Endodermal cell (in vitro differentiated cells): ENCODE data around the gene FBXO22. TPM values are rescaled to one million over a fixed set of nuclear protein-coding genes. Genes with fewer than 3 reads are reported as not detected.
"Not testable (repeated sequence)": the region's sequence is repeated elsewhere in the genome, so short reads cannot be mapped to it uniquely, and the experiment has no call there.

Experiments used
- DNase-seq: peaks from one replicate; pipeline ENCODE4 v3.0.0-alpha.2; 2017
- H3K27ac ChIP-seq: 2 replicates; pipeline ENCODE4 v1.5.1; 2013; ENCODE audit warnings: mild to moderate bottlenecking, low read depth, low read length, moderate library complexity
- H3K27me3 ChIP-seq: 2 replicates; pipeline ENCODE4 v1.6.1; 2013; ENCODE audit warnings: mild to moderate bottlenecking, low read length, moderate library complexity; ENCODE audit not compliant: insufficient read depth, control insufficient read depth, poor library complexity, severe bottlenecking
- H3K36me3 ChIP-seq: 2 replicates; pipeline ENCODE4 v1.7.0; 2013; ENCODE audit warnings: mild to moderate bottlenecking, low read length, moderate library complexity; ENCODE audit not compliant: control insufficient read depth, insufficient read depth
- H3K4me1 ChIP-seq: one replicate; pipeline ENCODE4 v1.7.0; 2013; ENCODE audit warnings: low read length; ENCODE audit not compliant: control insufficient read depth, insufficient read depth
- H3K4me3 ChIP-seq: 2 replicates; pipeline ENCODE4 v1.5.1; 2013; ENCODE audit warnings: mild to moderate bottlenecking, low read length, moderate library complexity
- H3K9ac ChIP-seq: 2 replicates; pipeline ENCODE4 v1.6.1; 2013; ENCODE audit warnings: mild to moderate bottlenecking, low read length, moderate library complexity; ENCODE audit not compliant: poor library complexity, severe bottlenecking; ENCODE audit errors: extremely low read depth
- H3K9me3 ChIP-seq: 2 replicates; pipeline ENCODE4 v1.6.1; 2013; ENCODE audit warnings: mild to moderate bottlenecking, low read length, moderate library complexity; ENCODE audit not compliant: control insufficient read depth
- H3K27ac Mint-ChIP-seq: 2 replicates; pipeline ENCODE4 v1.8.0; 2020; ENCODE audit warnings: mixed read lengths
- H3K27me3 Mint-ChIP-seq: 2 replicates; pipeline ENCODE4 v1.8.0; 2021; ENCODE audit warnings: mild to moderate bottlenecking, mixed read lengths; ENCODE audit not compliant: insufficient read depth
- H3K36me3 Mint-ChIP-seq: 2 replicates; pipeline ENCODE4 v1.8.0; 2020; ENCODE audit warnings: low read depth, mixed read lengths
- H3K4me1 Mint-ChIP-seq: 2 replicates; pipeline ENCODE4 v1.8.0; 2020; ENCODE audit warnings: mixed read lengths
- H3K4me3 Mint-ChIP-seq: 2 replicates; pipeline ENCODE4 v1.8.0; 2020; ENCODE audit warnings: mild to moderate bottlenecking, moderate library complexity, mixed read lengths
- H3K9me3 Mint-ChIP-seq: 2 replicates; pipeline ENCODE4 v1.8.0; 2020; ENCODE audit warnings: mild to moderate bottlenecking, mixed read lengths
- CTCF ChIP-seq: fragments of 200-600 bp; sonication (generic); conservative IDR thresholded peaks from 2 replicates; pipeline ENCODE4 v1.5.0; 2021; ENCODE audit warnings: antibody characterized with exemption, mild to moderate bottlenecking
- WGBS, 2 experiments: methylation state at CpG; one replicate each; pipeline versions ENCODE4 v1.1.5 to v1.1.7; 2013; ENCODE audit warnings: missing lambda C conversion rate in 2 of 2, mixed read lengths in 1 of 2; ENCODE audit not compliant: insufficient coverage in 1 of 2, insufficient read length in 1 of 2; 5-methylcytosine and 5-hydroxymethylcytosine counted together
- total RNA-seq, 2 donors: library from RNA; stranded (reverse); fragmentation: NEBNext Ultra II Directional in 1 of 2; extraction: Animal tissue kit (Norgen Biotek cat#: 25700) in 1 of 2; gene quantifications; 2 replicates in 1 of 2; 3 replicates in 1 of 2; pipeline ENCODE4 v1.2.1, GENCODE V29; 2021

Gene FBXO22
- total RNA-seq, 2 donors from 2014 or later = 47.6 to 48.1 TPM

GRCh38 chr15:75869446-75869845 is 34.2 kb upstream of the FBXO22 start:
- Mint-ChIP-seq H3K27ac (no peak overlapping the region), H3K9me3 (no peaks in the 10 kb centered on the region), H3K27me3 (no peaks in the 10 kb centered on the region), H3K4me3 (no peak overlapping the region), H3K4me1 (peaks cover 36% of the 10 kb centered on the region), H3K36me3 (peaks cover 49% of the 10 kb centered on the region)
- Histone ChIP-seq H3K9ac (no peak overlapping the region), H3K4me3 (no peak overlapping the region), H3K36me3 (peaks cover 63% of the 10 kb centered on the region), H3K9me3 (peaks cover 6% of the 10 kb centered on the region), H3K27me3 (no peaks in the 10 kb centered on the region), H3K4me1 (no peaks in the 10 kb centered on the region), H3K27ac (no peak overlapping the region)
- no peak for TF ChIP-seq CTCF
- DNase-seq = no peak

GRCh38 chr15:75871589-75871988 is 32.1 kb upstream of the FBXO22 start:
- not testable (repeated sequence) for H3K4me1 ChIP-seq

GRCh38 chr15:75872403-75872990 is 31.2 kb upstream of the FBXO22 start:
- DNase-seq = no peak
- Histone ChIP-seq H3K9me3 (peaks cover 6% of the 10 kb centered on the region), H3K9ac (no peak overlapping the region), H3K36me3 (peaks cover 76% of the 10 kb centered on the region), H3K4me3 (no peak overlapping the region), H3K4me1 (no peaks in the 10 kb centered on the region), H3K27ac (no peak overlapping the region), H3K27me3 (no peaks in the 10 kb centered on the region)
- no peak for TF ChIP-seq CTCF
- no peak overlapping the region for H3K4me3 Mint-ChIP-seq
- peaks cover 60% of the 10 kb centered on the region for H3K36me3 Mint-ChIP-seq
- WGBS, 2 experiments = 91% methylated on average over 3 of the region's 4 CpGs; no CpG with 5 or more reads in 1 of the 2 experiments
- no peaks in the 10 kb centered on the region for H3K27me3 Mint-ChIP-seq
- peak overlapping the region; percentile 52 for H3K27ac Mint-ChIP-seq
- H3K9me3 Mint-ChIP-seq = no peaks in the 10 kb centered on the region
- peaks cover 23% of the 10 kb centered on the region for H3K4me1 Mint-ChIP-seq

More at GRCh38 chr15:75871589-75871988, 32.1 kb upstream of the FBXO22 start:
- not testable (repeated sequence) for H3K27me3 Mint-ChIP-seq, H3K4me3 ChIP-seq, H3K27ac ChIP-seq, H3K9me3 Mint-ChIP-seq, H3K27me3 ChIP-seq, H3K9me3 ChIP-seq, H3K9ac ChIP-seq, DNase-seq, H3K4me3 Mint-ChIP-seq
- H3K36me3 ChIP-seq = peaks cover 71% of the 10 kb centered on the region
- peaks cover 58% of the 10 kb centered on the region for H3K36me3 Mint-ChIP-seq
- 88 to 100% methylated on average over 1 of the region's 1 CpG for WGBS, 2 experiments
- H3K4me1 Mint-ChIP-seq = peaks cover 32% of the 10 kb centered on the region
- peak overlapping the region; percentile 69 for H3K27ac Mint-ChIP-seq

GRCh38 chr15:75884041-75884440 is 19.6 kb upstream of the FBXO22 start:
- TF ChIP-seq CTCF = no peak
- Histone ChIP-seq H3K27me3 (no peaks in the 10 kb centered on the region), H3K27ac (no peak overlapping the region), H3K4me3 (no peak overlapping the region), H3K9me3 (no peaks in the 10 kb centered on the region), H3K9ac (no peak overlapping the region), H3K4me1 (no peaks in the 10 kb centered on the region), H3K36me3 (peaks cover 81% of the 10 kb centered on the region)
- no peaks in the 10 kb centered on the region for H3K9me3 Mint-ChIP-seq
- peaks cover 53% of the 10 kb centered on the region for H3K36me3 Mint-ChIP-seq
- H3K4me1 Mint-ChIP-seq = no peaks in the 10 kb centered on the region
- WGBS, 2 experiments = 100% methylated on average over 1 of the region's 1 CpG; no CpG with 5 or more reads in 1 of the 2 experiments
- H3K4me3 Mint-ChIP-seq = no peak overlapping the region
- no peaks in the 10 kb centered on the region for H3K27me3 Mint-ChIP-seq
- H3K27ac Mint-ChIP-seq = no peak overlapping the region
- DNase-seq = no peak
